OCI-LY3 (cell line): ENCODE measurements around the gene EXOSC6.
"Not testable (repeated sequence)": the region's sequence is repeated elsewhere in the genome, so short reads cannot be mapped to it uniquely, and the experiment has no call there.

Experiments used
- EZH2phosphoT487 ChIP-seq: fragments of 200-600 bp; shearing (Covaris generic); IDR thresholded peaks from 2 replicates; pipeline ENCODE4 v1.6.1; 2018; ENCODE audit warnings: antibody characterized with exemption, mixed run types, low read depth
- TF ChIP-seq, protein P1 (sequence below): fragments of 200-600, 300-600 bp; sonication (generic); IDR thresholded peaks from 2 replicates; pipeline ENCODE4 v1.5.1; 2014; ENCODE audit warnings: antibody characterized with exemption, low read length, low read depth

DNA sequence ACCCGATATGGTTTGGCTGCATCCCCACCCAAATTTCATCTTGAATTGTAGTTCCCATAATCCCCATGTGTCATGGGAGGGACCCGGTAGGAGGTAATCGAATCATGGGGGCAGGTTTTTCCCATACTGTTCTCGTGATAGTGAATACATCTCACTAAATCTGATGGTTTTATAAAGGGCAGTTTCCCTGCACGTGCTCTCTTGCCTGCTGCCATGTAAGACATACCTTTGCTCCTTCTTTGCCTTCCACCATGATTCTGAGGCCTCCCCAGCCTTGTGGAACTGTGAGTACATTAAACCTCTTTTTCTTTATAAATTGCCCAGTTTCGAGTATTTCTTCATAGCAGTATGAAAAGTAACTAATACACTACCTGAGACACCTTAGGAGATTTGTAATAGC lies 45.4 kb downstream of the EXOSC6 start:
- TF ChIP-seq, protein P1, sequence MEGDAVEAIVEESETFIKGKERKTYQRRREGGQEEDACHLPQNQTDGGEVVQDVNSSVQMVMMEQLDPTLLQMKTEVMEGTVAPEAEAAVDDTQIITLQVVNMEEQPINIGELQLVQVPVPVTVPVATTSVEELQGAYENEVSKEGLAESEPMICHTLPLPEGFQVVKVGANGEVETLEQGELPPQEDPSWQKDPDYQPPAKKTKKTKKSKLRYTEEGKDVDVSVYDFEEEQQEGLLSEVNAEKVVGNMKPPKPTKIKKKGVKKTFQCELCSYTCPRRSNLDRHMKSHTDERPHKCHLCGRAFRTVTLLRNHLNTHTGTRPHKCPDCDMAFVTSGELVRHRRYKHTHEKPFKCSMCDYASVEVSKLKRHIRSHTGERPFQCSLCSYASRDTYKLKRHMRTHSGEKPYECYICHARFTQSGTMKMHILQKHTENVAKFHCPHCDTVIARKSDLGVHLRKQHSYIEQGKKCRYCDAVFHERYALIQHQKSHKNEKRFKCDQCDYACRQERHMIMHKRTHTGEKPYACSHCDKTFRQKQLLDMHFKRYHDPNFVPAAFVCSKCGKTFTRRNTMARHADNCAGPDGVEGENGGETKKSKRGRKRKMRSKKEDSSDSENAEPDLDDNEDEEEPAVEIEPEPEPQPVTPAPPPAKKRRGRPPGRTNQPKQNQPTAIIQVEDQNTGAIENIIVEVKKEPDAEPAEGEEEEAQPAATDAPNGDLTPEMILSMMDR = not testable (repeated sequence)
- not testable (repeated sequence) for TF ChIP-seq EZH2phosphoT487
